GM21529 (cell line): ENCODE results near the gene SLC27A3.
A peak's percentile ranks its signal among the peaks of the same experiment; 100 is the strongest.
"Not testable (repeated sequence)": the region's sequence is repeated elsewhere in the genome, so short reads cannot be mapped to it uniquely, and the experiment has no call there.

Source experiments
- ATAC-seq: cut with Tn5 transposase; IDR thresholded peaks from one replicate; pipeline ENCODE4 v1.9.1; 2021; ENCODE audit not compliant: unreplicated experiment

SLC27A3 gene

DNA sequence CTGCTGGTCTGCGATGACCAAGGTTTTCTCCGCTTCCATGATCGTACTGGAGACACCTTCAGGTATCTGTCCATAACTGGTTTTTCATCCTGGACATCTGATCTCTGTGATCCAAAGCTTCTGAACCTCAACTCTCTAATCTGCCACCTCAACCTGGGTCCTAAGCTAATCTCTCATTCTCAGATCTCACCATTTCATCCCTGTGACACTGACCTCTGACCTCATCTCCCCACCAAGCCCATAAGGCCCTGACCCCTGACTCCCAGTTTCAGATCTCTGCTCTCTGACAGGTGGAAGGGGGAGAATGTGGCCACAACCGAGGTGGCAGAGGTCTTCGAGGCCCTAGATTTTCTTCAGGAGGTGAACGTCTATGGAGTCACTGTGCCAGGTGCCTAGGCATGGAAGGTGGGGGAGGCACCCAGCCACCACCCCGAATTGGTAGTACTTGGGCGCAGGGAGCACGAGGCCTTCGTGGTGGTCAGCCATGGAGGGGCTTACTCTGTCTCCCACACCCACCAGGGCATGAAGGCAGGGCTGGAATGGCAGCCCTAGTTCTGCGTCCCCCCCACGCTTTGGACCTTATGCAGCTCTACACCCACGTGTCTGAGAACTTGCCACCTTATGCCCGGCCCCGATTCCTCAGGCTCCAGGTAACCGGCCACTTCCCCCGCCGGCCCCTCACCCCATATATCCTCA, 3.8 kb downstream of the SLC27A3 start:
- no peak for ATAC-seq

DNA sequence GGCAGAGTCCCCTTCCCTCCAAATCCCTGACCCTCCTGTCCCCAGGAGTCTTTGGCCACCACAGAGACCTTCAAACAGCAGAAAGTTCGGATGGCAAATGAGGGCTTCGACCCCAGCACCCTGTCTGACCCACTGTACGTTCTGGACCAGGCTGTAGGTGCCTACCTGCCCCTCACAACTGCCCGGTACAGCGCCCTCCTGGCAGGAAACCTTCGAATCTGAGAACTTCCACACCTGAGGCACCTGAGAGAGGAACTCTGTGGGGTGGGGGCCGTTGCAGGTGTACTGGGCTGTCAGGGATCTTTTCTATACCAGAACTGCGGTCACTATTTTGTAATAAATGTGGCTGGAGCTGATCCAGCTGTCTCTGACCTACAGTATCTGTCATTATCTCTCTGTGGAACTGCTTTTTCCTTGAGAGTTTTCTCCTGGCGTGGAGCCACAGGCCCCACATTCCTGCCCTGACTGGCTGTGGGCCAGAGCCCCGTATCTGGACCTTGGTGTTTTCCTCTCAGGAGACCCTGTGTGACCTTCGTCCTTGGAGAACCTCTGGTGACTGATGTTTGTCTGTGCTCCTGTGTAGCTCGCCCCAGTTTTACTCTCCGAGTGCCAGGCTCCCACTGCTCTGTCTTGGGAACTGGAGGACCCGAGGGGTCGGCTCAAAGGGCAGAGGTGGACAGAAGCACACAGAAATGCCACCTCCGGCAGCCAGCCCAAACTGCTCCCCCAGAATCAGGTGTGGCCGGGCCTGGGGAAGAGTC, 4.8 kb downstream of the SLC27A3 start:
- ATAC-seq = no peak

DNA sequence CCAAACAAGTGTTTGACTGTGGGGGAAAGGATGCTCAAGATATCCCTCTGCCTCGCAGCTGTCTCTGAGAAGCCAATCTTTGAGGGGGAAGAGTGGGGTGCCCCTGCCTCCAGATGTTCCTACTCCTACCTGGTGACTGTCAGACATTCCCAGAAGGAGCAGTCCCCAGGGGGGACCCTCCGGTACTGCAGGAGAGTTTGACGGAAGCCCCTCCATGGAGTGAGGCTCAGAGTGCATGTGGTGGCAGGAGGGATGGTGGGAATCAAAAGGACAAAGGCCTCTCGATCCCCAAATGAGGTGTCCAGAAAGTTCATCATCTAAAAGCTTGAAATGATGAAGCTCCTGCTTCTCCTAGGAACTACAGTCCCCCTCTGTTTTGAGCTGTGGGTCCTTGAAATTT, 5.3 kb downstream of the SLC27A3 start:
- no peak for ATAC-seq

DNA sequence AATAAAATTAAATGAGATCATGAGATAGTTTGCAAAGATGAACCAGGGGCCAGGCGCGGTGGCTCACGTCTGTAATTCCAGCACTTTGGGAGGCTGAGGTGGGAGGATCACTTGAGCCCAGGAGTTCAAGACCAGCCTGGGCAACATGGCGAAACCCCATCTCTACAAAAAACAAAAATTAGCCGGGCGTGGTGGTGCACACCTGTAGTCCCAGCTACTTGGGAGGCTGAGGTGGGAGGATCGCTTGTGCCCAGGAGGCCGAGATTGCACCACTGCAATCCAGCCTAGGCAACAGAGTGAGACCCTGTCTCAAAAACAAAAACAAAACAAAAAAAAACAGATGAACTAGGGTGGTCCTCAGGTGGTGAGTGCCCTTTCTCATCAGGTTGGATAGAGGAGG, 7.4 kb downstream of the SLC27A3 start:
- not testable (repeated sequence) for ATAC-seq

DNA sequence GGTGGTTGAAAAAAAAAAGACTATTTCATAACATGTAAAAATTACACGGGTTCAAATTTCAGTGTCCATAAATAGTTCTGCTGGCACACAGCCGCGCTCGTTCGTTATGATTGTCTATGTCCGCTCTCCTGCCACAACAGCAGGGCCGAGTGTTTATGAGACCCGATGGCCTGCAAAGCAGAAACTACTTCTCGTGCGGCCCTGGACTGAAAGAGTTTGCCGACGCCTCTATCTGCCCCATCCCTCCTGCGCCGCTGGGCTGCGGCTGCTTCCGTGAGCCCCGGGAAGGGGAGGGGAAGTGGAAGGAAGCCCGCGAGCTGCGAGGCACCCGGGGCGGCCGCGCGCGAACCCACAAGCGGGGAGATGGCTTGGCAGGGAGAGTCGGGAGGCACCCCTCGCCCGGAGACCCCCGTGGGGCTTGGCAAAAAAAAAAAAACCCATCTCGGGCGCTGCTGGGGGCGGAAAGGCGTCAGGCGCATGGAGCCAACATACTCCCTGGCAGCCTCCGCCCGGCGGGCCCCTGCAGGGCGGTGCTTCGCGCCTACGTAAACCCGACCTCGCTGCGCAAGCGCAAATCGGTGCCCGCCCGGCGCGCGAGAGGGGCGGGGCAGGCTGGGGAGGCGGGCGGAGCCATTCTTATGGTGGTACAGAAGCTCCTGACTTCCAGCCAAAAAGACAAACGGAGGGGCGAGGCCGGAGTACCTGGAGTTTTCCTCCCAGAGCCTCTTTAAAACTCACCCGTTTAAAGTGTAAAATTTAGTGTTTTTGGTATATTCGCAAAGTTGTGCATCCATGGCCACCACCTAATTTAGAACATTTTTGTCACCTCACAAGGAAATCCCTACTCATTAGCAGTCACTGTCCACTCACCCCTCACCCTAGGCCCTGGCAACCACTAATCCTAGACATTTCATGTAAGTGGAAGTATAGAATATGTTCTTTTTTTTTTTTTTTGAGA, 8.3 kb downstream of the SLC27A3 start:
- peak; percentile 89 for ATAC-seq

DNA sequence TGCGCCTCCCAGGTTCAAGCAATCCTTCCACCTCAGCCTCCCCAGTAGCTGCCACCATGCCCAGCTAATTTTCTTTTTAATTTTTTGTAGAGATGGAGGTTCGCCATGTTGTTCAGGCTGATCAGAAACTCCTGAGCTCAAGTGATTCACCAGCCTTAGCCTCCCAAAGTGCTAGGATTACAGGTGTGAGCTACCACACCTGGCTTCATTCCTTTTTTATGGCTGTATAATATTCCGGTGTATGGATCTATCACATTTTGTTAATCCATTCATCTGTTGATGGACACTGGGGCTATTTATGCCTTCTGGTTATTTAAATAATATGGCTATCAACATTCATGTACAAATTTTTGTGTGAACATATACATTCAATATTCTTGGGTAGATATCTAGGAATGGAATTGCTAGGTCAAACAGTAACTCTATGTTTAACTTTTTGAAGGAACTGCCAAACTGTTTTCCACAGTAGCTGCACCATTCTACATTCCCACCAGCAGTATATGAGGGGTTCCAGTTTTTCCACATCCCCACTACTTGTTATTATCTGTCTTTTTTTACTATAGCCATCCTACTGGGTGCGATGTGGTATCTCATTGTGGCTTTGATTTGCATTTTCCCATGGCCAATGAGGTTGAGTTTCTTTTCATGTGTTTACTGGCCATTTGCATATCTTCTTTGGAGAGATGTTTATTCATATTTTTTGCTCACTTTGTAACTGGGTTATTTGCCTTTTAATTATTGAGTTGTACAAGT, 11.0 kb downstream of the SLC27A3 start:
- ATAC-seq = no peak

DNA sequence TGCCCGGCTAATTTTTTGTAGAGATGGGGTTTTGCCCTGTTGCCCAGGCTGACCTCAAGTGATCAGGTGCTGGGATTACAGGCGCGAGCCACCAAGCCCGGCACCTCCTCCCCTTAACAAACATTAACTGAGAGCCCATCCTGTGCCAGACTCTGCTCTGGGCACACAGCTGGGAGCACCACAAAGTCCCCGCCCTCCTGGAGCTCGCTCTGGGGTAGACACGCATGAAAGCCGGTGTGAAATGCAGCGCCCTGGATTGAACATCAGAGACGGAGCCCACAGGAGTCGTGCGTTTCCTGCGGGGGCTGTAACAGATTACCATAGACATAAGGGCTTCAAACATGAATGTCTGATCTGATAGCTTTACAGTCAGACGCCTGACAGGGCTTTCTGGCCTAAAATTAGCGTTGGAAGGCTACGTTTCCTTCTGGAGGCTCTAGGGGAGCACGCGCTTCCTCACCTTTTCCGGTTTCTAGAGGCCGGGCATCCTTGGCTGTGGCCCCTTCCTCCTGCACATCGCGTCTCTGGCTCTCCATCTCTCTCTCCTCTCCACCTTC, 14.3 kb downstream of the SLC27A3 start:
- no peak for ATAC-seq

DNA sequence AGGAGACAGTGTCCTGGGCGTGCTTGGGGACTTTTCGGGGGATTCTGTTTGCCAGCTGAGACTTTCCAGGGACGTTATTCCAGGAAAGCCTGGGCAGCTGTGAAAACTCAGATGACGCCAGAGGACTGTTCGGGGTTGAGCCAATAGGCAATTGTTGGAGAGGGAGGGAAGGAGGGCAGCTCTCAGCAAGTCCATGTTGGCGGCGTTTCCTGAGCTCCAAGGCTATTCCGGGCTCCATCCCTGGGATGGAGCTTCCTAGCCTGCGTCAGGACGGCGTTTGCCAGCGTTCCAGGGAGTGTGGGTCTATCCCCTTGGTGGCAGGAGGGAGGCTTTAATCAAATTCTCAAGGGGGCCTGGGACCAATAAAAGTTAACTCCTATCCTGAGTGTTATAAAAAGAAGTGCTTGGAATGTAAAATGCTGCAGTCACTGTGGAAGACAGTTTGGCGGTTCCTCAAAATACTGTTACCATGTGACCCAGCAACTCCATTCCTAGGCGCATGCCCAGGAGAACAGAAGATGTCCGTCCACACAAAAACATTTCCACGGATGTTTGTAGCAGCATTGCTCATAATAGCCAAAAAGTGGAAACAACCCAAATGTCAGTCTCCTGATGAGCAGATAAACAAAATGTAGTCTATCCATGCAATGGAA, 15.2 kb downstream of the SLC27A3 start:
- ATAC-seq = no peak

DNA sequence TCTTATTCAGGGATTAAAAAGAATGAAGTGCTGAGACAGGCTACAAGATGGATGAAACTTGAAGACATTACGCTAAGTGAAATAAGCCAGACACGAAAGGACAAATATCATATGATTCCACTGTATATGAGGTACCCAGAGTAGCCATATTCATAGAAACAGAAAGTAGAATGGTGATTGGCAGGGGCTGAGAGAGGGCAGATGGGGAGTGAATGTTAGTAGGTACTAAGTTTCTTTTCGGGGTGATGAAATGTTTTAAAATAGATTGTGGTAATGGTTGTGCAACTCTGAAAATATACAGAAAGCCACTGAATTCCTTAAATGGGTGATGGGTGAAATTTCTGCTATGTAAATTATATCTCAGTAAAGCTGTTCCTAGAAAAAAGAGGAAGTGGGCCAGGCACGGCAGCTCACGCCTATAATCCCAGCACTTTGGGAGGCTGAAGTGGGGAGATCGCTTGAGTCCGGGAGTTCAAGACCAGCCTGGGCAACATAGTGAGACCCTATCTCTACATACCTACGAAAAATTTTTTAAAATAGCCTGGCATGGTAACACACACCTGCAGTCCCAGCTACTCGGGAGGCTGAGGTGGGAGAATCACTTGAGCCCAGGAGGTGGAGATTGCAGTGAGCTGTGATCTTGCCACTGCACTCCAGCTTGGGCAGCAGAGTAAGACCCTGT, 15.9 kb downstream of the SLC27A3 start:
- ATAC-seq = peak; percentile 85

DNA sequence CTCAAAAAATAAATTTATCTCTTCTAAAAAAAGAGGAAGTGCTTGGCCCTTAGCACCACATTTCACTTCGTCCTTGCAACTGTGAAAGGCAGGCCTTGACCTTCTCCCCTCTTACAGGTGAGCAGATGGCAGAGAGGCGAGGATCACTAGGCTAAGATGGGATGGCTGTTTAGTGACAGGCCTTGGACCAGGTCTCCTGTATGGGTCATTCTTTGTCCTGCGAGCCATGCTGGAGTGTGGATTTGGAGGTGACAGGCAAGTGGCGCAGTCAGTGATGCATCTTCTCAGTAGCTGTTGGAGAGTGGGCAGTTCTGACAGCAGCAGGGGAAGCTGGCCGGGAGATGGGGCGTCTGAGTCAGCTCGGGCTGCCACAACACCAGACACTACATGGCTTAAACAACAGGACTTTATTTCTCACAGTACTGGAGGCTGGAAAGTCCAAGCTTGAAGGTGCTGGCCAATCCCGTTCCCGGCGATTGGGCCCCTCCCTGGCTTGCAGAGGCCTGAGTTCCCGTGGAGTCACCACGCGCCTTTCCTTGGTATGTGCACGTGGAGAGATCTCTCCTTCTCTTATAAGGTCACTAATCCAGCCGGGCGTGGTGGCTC, 16.5 kb downstream of the SLC27A3 start:
- ATAC-seq = peak; percentile 13

DNA sequence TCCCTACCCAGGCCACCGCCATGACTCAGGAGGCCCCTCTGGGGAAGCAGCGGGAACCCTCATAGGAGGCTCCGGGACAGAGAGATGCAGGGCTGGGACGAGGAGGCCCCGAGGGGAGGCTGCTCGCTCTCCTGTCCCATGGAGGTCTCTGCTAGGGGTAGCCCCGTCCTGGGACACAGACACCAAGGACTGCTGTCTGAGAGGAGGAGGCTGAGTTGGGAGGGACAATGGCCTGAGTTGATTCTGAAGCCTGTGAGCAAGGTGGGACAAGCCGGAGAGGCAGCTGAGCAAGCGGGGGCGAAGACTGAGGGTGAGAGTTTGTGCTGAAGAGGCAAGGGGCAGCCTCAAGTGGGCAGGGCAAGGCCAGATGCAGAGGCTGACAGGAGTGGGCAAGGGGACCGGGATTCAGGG, 17.4 kb downstream of the SLC27A3 start:
- no peak for ATAC-seq

DNA sequence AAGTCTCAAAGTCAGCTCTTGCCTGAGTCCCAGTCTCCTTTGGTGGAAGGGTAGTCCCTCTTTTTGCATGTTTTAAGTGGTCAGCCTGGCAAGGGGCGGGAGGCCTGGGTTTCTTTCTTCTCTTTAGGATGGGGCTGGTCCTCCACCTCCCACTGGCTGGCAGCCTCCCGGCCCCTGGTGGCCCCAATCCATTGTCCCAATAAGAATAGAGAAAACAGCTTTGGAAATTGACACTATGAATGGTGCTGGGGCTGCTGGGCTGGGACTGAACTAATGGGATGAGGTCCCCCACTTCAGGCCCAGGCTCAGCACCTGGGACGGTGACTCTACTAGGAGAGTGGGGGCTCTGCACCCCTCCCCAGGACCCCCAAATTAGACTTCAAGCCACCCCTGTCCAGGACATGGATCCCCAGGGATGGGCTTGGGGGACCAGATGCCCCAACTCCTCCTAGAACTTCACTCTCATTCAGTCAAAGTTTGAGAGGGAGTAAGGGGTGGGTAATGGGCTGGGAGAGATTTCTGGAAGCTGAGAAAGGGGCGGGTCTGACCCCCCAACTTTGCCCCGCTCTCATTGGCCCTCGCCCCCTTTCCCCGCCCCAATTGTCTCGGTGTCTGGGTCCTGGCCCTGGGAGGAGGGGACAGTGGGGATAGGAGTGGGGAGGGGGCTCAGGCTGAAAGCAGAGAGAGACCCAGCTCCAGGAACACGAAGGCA, 18.2 kb downstream of the SLC27A3 start:
- no peak for ATAC-seq

DNA sequence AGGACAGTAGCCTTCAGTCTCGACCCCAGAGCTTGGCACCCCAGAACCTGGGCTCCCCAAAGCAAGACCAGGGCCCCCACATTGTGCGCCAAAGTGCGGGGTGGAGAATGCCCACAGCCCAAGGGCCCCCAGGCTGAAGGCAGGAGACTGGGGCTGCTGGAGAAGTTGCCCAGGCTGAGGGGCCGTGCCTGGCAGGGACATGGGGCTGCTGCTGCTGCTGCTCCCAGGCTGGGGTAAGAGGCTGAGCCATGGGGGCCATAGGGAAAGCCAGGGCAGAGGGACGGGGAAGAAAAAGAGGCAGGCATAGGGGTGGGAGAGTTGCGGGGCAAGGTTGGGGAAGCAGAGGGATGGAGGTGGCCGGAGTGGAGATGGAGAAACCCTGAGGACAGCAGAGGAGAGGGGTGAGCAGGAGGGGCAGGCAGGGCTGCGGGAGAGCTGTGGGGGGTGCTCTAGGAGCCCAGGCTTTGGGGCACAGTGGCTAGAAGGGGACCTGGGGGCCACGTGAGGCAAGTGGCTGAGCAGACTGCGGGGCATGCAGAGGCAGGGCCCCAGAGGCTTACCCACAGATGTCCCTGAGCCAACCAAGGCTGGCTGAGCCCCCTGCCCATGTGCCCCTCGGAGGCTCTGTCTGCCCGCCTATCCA, 18.9 kb downstream of the SLC27A3 start:
- no peak for ATAC-seq

DNA sequence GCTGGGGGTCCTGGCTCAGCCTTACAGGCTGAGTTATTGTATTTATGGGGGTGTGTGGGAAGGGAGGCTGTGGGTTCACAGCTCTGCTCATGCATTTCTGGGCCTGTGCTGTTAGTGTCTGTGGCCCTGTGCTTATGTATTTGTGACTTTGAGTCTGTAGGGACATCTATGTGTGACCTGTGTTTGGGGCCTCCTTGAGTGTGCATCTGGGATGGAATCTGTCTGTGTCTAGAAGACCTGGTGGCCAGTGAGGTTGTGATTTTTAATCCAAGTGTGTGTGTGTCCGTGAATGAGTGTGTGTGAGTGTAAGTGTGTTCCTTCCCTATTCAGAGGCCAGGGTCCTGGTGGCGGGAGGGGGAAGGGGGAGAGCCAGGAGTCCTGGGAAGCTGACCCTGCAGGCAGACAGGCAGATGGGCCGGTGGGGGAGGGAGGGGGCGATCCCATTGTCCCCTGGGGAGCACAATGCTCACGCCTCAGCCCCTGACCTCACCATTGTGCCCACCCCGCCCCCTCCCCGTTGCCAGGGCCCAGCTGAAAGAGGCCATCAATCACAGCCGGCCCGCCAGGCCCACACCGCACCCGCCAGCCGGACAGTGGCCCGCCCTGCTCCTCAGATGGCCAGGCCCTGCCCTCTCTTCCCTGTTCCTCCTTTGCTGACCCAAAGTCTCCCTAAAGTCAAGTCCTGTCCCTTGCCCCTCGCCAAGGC, 19.6 kb downstream of the SLC27A3 start:
- no peak for ATAC-seq

DNA sequence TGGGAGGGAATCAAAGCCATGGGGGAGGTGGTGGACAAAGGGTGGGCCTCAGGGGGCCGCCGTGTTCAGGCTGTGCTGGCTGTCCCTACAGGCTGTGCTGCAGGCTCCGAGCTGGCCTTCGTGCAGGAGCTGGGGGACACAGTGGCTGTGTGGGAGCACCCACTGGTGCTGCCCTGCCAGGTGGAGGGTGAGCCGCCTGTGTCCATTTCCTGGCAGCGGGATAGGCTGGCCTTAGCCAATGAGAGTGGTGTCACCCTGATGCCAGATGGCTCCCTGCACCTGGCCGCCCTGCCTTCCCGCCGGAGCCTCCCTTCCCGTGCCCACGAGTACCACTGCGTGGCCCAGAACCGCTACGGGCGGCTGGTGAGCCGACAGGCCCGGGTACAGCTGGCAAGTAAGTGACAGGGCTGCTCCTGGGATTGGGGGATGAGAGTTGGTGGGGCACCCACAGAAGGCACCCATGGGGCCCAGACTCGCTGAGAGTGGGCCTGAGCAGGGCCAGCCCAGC, 20.2 kb downstream of the SLC27A3 start:
- no peak for ATAC-seq

DNA sequence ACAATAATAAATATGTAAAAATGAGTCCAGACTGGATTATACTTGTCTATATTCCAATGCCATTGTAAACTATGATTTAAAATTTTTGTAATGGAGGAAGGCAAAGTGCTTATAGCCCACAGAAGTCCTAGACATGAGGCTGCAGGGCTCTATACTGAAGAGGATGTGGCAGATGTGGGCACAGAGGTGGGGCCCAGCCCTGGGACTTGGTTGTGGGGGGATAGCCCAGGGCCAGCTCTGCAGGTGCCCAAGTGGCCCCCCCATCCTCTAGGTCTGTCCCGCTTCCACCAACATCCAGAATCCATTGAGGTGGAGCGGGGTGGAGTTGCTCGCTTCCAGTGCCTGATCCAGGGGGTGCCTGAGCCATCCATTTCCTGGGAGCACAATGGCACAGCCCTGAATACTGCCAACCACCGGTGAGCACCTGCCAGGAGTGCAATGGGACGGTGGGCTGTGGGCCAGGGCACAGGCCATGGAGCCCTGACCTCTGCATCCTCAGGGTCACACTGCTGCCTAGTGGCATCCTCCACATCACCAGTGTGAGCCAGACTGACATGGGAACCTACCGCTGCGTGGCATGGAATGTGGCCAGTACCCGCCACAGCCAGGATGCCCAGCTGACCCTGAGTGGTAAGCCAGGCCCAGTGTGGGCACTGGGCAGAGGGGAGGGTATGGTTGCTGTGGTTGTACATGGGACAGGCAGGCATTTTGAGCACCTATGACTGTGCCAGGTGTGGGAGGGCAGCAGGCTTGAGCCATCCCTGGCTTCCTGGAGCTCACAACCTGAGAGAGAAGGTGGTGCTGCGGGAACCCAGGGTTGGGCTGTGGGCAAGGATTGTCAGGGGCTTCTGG, 21.0 kb downstream of the SLC27A3 start:
- no peak for ATAC-seq
